GM18499 (cell line): ENCODE data around the gene CLMP.
"Not testable (repeated sequence)": the region's sequence is repeated elsewhere in the genome, so short reads cannot be mapped to it uniquely, and the experiment has no call there.

Experiments used
- ATAC-seq: cut with Tn5 transposase; IDR thresholded peaks from one replicate; pipeline ENCODE4 v1.9.1; 2021; ENCODE audit warnings: moderate number of reproducible peaks; ENCODE audit not compliant: insufficient read depth, unreplicated experiment

Gene CLMP

DNA sequence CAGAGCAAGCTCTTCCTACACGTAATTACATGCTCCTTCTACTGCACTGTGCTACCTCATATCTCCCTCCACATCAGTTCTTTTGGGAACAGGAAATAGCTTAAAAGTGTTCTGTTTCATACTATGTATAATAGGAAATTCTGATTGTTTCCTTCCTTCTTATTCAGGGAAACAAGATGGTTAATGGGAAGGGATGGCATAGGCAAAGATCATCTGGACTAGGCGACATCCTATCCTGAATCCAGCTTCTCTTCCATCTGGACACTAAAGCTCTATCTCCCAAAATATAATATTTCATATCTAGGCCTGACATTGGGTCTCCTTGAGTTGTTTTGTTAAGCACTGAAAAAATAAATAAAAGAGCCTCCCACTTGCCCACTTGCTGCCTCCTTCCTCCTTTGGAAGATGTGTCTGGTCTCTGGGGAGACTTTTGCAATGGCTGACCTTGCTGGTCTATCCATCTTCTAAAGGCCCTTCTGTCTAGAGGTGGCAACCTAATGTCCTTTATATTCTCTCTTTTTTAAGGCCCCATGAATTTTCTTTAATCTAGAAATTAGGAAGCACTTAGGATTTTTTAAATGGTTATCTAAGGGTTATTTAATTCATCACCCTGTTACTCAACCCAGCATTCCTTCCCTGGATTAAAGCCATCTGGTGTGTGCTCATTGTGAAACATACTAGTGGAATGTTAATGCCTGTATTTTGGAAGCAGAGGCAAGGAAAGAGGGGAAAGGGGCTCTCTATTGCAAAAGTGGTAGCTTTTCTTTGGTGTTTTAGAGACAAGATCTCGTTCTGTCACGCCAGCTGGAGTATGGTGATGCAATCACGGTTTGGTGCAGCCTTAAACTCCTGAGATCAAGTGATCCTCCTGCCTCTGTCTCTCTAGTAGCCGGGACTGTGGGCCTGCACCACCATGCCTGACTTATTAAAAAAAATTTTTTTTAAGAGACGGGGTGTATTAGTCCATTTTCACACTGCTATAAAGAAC, 20.6 kb downstream of the CLMP start:
- no peak for ATAC-seq

DNA sequence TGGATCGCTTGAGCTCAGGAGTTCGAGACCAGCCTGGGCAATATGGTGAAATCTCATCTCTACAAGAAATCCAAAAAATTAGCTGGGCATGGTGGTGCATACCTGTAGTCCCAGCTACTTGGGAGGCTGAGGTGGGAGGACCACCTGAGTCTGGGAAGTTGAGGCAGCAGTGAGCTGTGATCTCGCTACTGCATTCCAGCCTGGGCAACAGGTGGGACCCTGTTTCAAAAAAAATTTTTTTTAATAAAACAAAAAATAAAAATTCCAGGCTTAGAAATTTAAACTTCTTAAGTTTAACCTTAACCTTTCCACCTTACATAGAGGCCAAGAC, 21.2 kb downstream of the CLMP start:
- no peak for ATAC-seq

DNA sequence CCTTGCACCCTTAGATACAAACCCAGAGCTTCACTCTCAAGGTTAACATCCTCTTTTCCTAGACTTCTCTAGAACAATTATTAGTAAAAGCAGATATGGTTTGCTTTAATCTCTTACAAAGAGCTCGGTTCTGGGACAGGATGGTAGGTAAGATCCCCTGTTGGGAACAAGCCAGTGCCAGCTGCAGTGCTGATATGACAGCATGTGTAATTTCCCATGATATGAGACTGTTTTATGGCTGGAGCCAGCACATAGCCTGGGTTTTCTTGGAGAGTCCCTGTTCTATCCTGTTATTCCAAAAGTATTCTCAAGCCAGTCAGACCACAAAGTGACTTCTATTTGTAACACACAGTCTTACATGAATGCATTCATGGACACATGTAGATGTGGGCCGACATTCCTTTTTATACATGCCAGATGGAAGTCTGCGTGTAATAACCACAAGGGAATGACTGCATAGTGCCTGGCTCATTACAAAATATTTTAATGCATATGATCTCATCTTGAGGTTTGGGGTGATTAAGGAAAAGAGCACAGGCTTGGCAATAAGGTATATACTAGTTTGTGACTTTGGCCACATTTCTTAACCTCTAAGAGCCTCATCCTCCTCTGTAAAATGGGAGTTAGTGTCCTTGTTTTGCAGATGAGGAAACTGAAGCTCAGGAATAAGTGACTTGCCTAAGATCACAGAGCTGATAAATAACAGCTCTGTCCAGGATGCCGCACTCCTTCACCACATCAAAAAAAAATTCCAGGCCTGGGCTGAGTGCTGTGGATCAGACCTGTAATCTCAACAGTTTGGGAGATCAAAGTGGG, 21.8 kb downstream of the CLMP start:
- ATAC-seq = no peak

- ATAC-seq = no peak
Measured at GRCh38 chr11:123170929-123171328, 24.1 kb downstream of the CLMP start.

GRCh38 chr11:123169821-123170220, 25.2 kb downstream of the CLMP start:
- ATAC-seq = no peak

- ATAC-seq = no peak
Measured at GRCh38 chr11:123168955-123169484, 26.0 kb downstream of the CLMP start.

DNA sequence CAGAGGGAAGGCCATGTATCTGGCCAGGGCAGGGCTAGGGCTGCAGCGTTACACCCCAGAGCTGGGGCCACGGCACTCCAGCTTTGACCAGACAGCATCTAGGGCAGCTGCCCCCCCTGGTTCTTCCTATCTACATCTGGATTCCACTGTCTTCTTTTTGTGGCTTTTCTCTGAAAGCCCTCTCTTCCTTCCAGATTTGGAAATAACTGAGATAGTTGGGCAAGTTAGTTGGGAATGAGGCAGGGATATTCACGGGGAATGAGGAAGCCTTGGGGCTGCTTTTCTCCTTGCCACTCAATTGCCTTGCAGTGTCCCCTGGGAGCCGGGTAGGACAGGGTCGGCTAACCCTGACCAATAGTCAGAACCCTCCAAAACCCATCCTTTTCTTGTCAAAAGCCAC, 26.8 kb downstream of the CLMP start:
- no peak for ATAC-seq

DNA sequence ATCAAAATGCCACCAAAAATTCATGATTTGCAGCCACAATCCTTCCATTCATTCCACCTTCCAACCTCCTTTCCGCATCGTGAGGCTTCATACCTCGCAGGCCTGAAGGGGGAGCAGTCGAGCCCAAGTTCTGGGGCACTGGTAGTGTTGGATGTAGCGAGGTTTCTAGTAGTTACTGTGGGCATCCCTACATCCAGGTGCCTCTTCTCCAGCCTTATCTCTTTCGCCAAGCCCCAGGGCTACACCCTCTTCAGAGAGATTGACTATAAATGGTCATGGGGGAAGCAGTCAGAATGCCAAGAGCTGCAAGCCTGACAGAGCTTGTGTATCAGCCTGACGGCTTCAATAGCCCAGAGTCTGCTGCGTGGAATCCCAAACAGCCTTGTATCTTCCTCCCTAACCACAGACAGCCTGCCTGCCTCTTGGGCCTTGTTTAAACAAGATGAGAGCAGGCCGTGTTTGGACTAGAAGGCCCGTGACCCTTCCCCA, 28.9 kb downstream of the CLMP start:
- no peak for ATAC-seq

- no peak for ATAC-seq
Measured at GRCh38 chr11:123164732-123165450, 30.2 kb downstream of the CLMP start.

DNA sequence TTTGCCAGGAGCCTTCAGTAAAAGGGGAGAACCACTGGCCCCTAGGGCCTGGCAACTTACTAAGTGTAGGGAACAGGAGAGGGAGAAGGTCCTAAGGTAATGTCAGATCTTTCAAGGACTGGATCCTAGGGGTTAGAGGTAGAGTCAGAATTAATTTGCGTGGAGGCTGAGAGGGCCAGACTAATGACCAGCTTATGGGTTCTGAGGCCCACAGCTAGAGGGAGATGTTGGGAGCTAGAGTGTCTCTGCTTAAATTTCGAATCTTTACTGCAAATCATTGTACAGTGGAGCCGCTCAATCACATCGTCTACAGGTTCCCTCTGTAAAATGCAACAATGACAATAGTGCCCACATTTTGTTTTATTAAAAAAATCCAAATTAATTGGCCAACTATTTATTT, 31.4 kb downstream of the CLMP start:
- no peak for ATAC-seq

DNA sequence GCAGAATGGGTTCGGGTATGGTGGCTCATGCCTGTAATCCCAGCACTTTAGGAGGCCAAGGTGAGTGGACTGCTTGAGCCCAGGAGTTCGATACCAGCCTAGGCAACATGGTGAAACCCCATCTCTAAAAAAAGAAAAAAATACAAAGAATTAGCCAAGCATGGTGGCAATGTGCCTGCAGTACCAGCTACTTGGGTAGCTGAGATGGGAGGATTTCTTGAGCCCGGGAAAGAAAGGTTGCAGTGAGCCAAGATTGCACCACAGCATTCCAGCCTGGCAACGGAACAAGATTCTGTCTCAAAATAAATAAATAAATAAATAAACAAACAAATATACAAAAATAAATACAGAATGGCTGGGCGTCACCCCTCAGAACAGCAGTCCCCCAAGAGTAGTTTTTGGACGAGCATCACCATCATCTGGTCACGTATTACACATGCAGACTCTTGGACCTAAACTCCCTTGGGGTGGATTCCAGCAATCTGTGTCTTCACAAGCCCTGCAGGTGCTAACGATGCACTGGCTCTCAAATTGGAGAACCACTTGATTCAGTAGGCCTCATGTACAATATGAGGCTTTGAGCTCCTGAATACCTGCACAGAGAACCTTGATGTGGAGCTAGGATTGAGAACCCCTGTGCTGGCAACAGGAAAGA, 33.5 kb downstream of the CLMP start:
- no peak for ATAC-seq

DNA sequence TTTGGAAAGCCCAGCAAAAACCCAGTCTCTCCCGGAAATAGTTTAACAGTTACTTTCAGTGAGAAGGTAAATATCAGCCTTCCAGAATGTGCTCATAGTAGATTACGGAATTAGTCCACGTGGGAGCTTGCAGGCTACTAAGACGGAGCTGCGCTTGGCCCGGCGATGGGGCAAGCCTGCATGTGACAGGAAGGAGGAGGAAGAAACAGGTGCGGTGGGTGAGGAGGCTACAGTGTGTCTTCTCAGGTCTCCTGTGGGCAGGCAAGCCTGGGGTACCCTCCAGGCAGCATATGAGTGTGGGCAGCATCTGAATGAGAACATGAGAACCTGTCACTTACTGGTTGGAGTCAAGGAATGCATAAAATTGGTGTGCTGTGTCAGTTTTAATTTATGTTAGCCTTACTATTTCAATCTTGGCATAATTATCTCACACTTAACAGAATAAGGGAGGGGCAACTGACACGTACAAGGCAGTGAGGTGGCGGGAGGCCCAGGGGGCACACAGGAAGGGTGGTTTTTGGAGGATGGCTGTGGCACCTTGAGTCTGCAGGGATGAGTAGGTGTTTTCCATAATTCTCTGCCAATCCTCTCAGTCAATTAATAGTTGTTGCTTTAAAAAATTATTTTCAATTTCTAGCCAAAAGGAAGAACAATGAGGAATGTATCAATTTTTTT, 35.7 kb downstream of the CLMP start:
- no peak for ATAC-seq

- ATAC-seq = no peak
Measured at GRCh38 chr11:123158033-123159003, 36.7 kb downstream of the CLMP start.

DNA sequence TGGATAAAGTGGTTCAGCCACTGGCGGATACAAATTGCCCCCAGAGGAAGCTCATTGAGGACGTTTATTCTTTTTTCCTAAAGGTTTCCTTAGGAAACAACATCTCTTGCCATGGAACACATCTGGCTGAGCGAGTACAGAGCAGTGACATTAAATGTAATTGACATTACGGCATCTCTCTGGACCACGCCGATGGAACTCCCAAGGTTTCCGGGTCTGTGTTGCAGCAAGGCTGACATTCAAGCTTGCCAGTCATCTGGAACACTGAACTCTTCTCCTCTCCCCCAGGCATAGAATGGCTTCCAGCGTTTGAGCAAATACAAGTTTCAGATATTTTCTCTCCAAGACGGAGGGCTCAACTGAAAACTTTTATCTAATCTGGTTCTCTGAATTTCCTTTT, 42.1 kb downstream of the CLMP start:
- ATAC-seq = no peak

- not testable (repeated sequence) for ATAC-seq
Measured at GRCh38 chr11:123152346-123152745, 42.7 kb downstream of the CLMP start.

- no peak for ATAC-seq
Measured at GRCh38 chr11:123151796-123152195, 43.3 kb downstream of the CLMP start.

DNA sequence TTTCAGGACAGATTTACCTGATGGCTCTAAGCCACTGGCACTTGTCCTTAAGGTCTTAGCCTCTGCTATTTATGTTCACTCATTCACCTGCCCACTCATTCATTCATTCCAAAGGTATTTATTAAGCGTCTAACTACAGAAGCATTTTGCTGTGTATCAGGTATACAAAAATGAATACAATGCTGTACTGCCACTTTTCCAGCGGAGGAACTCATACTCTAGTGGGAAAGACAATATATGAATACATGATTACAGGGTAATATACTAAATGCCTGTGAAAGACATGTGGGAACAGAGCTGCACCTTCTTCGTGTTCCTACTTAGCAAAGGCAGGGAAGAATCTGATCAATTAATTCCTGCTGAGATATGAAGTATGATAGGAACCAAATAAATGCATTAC, 43.7 kb downstream of the CLMP start:
- ATAC-seq = no peak

- ATAC-seq = no peak
Measured at GRCh38 chr11:123150882-123151281, 44.2 kb downstream of the CLMP start.
